Measurements from ENCODE around the gene RALGPS1.
A peak's percentile ranks its signal among the peaks of the same experiment; 100 is the strongest.
"Not testable (repeated sequence)": the region's sequence is repeated elsewhere in the genome, so short reads cannot be mapped to it uniquely, and the experiment has no call there.

Gene RALGPS1

GRCh38 chr9:127162046-127162863 is 247.7 kb downstream of the RALGPS1 start:
- no peak for DNase-seq

GRCh38 chr9:127162864-127163365 is 248.3 kb downstream of the RALGPS1 start:
- no peak for DNase-seq

DNA sequence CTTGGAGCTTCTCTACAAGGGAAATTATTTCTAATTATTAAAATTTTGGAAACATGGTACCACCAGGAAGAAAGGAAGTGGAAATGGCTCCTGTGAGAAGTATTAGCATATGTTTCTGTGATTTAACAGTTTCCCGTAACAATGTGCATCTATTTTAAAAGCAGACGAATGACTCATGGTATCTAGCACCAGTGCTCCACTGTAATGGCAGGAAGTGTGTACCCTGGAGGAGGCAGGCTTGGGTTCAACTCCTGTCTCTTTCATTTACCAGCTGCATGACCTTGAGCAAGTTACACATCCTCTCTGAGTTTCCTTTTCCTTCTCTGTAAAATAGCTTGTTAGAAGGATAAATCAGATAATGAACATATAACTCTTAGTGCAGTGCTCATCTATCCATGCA is 248.8 kb downstream of the RALGPS1 start:
- peak; percentile 81 for DNase-seq

DNA sequence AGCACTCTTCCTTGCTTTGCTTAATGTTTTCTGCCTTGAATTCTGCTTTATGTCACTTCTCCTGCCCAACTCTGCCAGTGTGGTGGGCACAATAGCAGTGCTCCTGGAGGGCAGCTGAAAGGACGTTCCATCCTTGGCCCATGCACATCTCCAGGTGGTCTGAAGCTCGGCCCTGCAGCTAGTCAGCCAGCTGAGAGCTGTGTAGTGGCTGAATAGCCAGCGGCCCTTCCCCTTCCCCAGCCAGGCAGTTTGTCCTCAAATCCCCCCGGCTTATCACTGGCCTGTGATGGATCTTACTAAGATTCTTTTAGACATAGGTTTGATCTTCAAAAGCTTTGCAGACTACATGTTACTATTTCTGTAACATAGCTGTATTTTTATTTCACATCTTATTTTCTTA is 250.5 kb downstream of the RALGPS1 start:
- no peak for DNase-seq

GRCh38 chr9:127166111-127166510 is 251.5 kb downstream of the RALGPS1 start:
- DNase-seq, result no peak

DNA sequence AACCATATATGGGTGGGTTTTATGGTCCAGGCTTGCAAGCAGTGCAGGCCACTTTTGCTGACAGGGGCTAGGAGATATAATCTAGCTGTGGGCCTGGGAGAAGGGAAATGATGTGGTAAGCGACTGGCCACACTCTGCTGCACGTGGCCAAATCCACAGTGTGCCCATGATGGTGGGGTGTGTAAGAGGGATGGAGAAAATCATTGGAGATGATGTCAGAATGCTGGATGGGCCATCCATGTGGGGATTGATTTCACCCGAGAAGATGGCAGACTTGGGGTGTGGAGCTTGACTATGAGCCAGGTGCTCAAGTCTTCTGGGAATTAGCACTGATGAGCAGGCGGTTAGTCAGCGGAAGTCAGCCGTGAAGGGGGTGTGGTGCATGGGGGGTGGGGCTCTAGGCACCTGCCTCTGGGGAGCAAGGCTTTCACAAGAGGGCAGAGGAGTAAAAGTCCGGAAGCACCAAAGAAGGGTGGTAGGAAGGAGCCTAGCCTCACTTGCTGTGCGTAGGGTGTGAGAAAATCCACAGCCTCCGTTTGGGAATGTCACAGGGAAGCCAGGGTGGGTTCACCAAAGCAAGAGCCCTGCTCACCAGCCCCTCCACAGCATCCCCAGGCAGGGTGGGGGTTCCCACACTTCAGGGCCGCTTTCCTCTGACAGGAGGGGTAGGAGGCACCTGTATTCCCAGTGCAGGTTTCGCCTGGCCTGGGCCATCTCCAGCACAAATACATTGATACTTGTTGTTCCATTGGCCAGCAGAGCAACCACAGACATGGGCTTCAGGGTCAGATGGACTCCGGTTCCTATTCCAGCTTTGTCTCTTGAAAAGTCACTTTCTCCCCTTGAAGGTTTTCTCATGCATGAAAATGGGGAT is 252.3 kb downstream of the RALGPS1 start:
- DNase-seq, result peak; percentile 33

- no peak for DNase-seq
Observed at GRCh38 chr9:127167560-127168326, 253.2 kb downstream of the RALGPS1 start.

DNA sequence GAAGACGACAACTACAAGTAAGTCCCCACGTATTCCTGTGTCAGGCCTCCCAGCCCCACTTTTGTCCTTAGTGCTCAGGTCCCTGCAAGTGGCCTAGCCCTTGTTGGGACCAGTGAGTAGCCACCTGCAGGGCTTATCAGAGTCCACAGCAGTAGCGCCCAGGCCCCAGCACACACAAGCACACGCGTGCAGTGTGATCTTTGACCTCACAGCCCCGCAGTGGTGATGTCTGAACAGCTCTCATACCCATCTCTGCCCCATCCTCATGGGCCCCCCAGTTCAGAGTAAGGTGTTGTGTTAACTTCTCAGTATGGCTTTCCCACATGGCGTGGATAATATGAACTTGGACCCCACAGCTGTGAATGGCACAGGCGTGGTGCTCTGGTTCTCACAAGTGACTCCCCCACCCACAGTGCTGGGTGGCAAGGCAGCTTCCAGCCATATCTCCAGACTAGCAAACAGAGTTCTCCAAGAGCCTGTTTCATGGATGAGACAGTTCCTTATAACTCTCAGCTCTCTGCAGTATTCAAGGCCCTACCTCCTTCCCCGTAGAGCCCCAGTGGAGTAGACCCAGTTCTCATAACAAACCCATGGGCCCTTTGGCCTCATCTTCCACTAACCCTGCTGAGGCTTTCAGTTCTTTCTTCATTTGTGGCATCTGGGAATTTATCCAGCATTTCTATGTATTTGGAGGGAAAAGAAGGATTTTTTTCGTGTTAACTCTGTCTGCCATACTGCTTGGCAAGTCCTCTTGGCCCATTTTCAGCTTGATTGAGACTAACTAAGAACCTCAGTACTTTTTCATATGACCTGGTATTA is 254.4 kb downstream of the RALGPS1 start:
- DNase-seq, result no peak

GRCh38 chr9:127169575-127169883 is 254.9 kb downstream of the RALGPS1 start:
- DNase-seq, result no peak

- DNase-seq, result no peak
Observed at GRCh38 chr9:127170103-127170502, 255.5 kb downstream of the RALGPS1 start.

DNA sequence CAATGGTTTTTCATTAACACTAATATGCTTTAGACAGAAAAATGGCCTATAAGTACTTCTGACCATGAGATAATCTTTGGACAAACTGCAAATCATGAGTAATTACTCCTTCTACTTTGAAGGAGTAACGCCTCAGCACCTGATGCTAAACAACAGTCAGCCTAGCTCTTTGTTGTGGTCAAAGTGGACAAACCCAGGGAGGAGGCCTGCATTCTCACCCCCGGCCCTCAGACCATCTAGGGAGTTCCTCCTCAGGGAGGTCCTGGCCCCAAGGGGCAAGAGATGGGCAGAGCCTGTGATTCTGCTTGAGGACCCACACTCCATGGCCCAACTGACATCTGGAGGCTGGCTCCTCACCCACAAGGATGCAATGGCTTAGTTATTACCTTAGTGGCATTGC is 256.1 kb downstream of the RALGPS1 start:
- no peak for DNase-seq

- DNase-seq, result not testable (repeated sequence)
Observed at GRCh38 chr9:127171348-127171747, 256.8 kb downstream of the RALGPS1 start.

DNA sequence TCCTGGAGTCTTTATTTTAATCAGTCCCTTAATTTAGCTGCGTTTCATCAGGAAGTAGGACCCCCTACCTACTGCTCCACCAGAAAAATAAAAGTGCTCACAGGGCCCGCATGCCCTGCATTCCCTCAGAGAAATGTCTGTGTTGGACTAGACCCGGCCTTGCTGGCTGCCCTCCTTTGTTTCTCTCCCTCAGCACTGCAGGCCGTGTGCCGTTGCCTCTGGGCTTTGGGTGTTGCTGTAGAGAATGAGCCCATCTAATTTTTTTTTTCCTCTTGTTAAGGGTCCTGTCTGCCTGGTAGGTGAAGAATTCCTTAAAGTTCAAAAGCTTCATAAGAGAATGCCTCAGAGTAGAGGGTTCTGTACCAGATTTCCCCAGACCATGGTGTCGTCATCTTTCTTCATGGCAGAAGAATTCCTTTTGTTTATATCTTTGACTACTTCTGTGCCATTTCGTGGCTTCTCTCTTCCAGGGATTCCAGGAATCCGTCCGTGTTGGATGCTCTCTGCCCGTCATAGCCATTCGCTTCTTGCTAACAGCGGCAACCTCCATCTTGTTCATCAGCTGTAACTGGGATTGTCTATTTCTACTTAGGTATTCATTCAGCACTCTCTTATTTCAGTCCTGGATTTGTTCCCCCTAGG is 257.6 kb downstream of the RALGPS1 start:
- DNase-seq, result peak; percentile 34

DNA sequence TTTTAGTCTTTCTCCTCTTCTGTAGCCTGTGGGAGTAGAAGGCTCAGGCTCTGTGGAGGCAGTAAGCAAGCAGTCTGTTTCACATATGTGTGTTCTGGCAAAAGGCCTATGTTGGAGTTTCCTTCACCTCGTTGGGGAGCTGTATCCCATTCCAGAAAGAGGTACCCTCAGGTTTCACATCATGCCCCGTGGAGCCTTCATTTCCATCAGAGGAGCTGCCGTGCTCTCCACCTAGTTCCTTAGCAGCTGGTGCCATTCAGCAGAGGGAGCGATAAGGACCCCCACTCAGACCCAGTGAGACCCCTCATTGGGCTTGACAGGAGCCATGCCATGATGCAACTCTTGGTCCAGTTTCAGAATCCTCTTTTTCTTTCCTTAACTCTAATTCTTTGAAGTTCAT is 258.5 kb downstream of the RALGPS1 start:
- DNase-seq, result no peak

GRCh38 chr9:127174386-127175318 is 260.1 kb downstream of the RALGPS1 start:
- no peak for DNase-seq

DNA sequence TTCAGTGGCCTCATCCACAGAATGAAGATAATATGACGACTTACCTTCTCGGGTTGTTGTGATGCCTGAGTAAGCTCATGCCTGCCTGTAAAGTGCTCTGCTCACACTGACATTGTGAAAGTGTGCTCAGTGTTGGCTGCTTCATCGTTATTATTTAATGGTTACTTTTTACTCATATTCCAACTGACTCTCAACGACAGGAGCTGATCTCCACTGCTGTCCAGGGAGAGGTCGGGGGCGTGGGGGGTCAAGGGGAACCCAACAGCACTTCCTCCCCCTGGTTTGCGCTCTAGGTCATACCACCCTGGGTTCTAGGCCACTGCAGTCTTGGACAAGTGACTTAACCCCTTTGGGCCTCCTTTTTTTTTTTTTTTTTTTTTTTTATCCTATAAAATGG is 260.7 kb downstream of the RALGPS1 start:
- DNase-seq, result no peak

- DNase-seq, result no peak
Observed at GRCh38 chr9:127175764-127176163, 261.2 kb downstream of the RALGPS1 start.

DNA sequence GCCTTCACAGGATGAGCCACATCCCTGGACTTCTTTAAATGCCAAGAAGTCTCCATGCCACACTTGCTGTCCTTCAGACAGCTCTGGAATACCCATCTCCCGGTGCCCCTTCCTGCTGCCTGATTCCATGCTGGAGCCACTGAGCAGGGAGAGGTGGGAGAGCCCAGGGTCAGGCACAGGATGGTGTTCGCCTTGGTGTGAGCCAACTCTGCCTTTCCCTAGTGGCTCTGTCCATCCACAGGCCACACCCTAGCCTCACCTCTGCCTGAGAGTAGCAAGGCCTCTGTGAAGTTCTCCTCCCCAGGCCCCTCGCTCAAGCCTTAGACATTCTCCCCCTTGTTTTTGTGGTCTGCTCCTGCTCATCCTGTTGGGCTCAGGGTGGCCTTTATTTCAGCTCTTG is 262.0 kb downstream of the RALGPS1 start:
- DNase-seq, result no peak

- DNase-seq, result no peak
Observed at GRCh38 chr9:127177231-127177630, 262.6 kb downstream of the RALGPS1 start.

DNA sequence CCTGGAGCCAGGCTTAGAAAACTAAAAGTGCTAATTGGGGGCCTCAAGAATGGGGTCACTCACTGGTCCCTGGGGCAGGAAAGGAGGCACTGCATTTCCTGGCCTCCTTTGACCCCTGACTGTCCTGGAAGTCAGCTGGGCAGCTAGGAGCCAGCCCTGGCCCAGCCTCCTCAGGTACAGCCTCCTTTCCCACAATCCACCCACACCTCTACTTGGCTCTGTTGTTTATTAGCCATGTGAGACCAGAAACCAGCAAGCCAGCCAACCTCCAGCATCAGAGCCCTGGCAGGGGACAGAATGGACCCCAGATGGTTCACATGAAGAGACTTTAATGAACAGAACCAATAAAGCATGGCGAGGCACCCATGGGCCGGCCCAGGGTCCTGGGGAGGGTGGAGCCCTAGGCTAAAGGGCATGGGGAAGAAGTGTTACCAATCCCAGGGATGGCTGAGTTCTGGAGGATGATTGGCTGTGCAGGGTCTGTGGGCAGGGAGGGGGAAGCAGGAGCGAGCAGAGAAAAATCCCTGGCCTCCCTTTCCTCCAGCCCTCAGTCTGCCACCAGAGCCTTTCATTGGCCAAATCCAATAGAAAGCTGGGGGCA is 263.2 kb downstream of the RALGPS1 start:
- DNase-seq, result no peak

Data from fibroblast of skin of right quadriceps (primary cell).